Measurements from ENCODE around the gene MSI2. TPM values are rescaled to one million over a fixed set of nuclear protein-coding genes. Genes with fewer than 3 reads are reported as not detected.

MSI2 gene
- total RNA-seq, 1 donor from 2014 or later, result 75.5 TPM

DNA sequence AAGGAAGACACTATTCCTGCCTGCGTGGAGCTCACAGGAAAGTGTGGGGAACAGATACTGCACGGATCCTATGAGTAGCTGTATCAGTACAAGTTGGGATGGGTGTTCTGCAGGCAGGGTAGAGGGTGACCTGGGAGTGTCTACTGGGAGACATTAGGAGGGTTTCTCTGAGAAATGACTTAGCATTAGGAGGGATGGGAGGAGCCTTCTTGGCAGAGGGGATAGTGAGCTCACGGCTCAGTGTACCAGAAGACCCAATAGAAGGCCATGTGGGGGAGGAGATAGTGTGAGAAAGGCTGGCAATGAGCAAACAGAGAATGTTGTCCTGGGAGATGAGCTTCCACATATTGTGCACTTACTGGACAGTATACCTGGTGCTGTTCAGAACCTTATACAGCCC lies 109.1 kb downstream of the MSI2 start:
- TF ChIP-seq CTCF (IDR thresholded peaks at IDR 0.05), result no peak
- no peak for DNase-seq (ENCODE audit: extremely low spot score, unreplicated experiment)
- Mint-ChIP-seq H3K27me3 (ENCODE audit: unreplicated experiment) (no peaks in the 10 kb centered on the region), H3K27ac (ENCODE audit: unreplicated experiment) (no peak overlapping the region), H3K4me1 (ENCODE audit: unreplicated experiment) (peaks cover 34% of the 10 kb centered on the region), H3K4me3 (ENCODE audit: unreplicated experiment) (no peak overlapping the region), H3K9me3 (ENCODE audit: unreplicated experiment) (no peaks in the 10 kb centered on the region), H3K36me3 (ENCODE audit: unreplicated experiment) (no peaks in the 10 kb centered on the region)

GRCh38 chr17:57366177-57366557 lies 109.8 kb downstream of the MSI2 start:
- Mint-ChIP-seq H3K36me3 (ENCODE audit: unreplicated experiment) (no peaks in the 10 kb centered on the region), H3K4me3 (ENCODE audit: unreplicated experiment) (no peak overlapping the region), H3K4me1 (ENCODE audit: unreplicated experiment) (peaks cover 36% of the 10 kb centered on the region), H3K27me3 (ENCODE audit: unreplicated experiment) (no peaks in the 10 kb centered on the region), H3K27ac (ENCODE audit: unreplicated experiment) (no peak overlapping the region), H3K9me3 (ENCODE audit: unreplicated experiment) (no peaks in the 10 kb centered on the region)
- TF ChIP-seq CTCF (IDR thresholded peaks at IDR 0.05), result no peak
- no peak for DNase-seq (ENCODE audit: extremely low spot score, unreplicated experiment)

DNA sequence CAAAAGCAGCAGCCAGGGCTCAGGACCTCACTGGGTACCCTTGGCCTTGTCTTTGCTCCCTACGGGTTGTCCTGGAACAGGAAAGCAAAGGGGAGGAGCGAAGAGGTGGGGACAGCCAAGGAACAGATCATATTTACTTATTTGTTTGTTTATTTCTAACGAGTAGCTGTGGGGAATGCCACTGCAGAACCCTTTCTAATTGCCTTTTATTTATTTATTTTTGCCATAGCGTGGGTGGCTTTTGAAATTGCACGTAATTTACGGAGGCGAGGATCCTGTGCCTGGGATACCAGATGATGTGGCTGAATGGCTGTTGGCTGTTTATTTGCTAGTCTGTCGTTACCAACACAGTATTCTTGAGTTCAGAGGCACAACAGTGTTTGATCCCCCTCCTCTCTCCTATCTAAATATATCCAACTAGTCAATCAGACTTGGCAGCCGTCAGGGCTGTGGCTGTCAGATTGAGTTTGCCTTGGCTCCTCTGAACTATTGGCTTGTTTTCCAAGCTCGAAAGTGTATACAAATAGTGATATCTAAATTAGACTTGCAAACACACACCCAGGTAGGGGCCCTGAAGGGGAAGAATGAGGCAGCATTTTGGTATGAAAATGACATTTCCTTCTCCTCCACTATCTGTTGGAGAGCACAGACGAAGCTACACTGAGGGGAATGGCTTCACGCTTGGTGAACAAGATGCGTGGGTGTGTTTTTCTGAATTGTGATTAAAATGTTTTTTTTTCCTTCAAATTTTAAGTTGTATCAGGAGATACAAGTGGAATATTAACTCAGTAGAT lies 110.4 kb downstream of the MSI2 start:
- H3K27ac Mint-ChIP-seq (ENCODE audit: unreplicated experiment), result no peak overlapping the region
- H3K9me3 Mint-ChIP-seq (ENCODE audit: unreplicated experiment), result no peaks in the 10 kb centered on the region
- H3K4me1 Mint-ChIP-seq (ENCODE audit: unreplicated experiment), result peaks cover 36% of the 10 kb centered on the region
- H3K27me3 Mint-ChIP-seq (ENCODE audit: unreplicated experiment), result no peaks in the 10 kb centered on the region
- H3K36me3 Mint-ChIP-seq (ENCODE audit: unreplicated experiment), result no peaks in the 10 kb centered on the region
- no peak for TF ChIP-seq CTCF (IDR thresholded peaks at IDR 0.05)
- no peak for DNase-seq (ENCODE audit: extremely low spot score, unreplicated experiment)
- H3K4me3 Mint-ChIP-seq (ENCODE audit: unreplicated experiment), result no peak overlapping the region

GRCh38 chr17:57368637-57369336 lies 112.5 kb downstream of the MSI2 start:
- no peak for TF ChIP-seq CTCF (IDR thresholded peaks at IDR 0.05)
- H3K27me3 Mint-ChIP-seq (ENCODE audit: unreplicated experiment), result no peaks in the 10 kb centered on the region
- DNase-seq (ENCODE audit: extremely low spot score, unreplicated experiment), result no peak
- peaks cover 1% of the 10 kb centered on the region for H3K36me3 Mint-ChIP-seq (ENCODE audit: unreplicated experiment)
- peaks cover 44% of the 10 kb centered on the region for H3K4me1 Mint-ChIP-seq (ENCODE audit: unreplicated experiment)
- peaks cover 2% of the 10 kb centered on the region for H3K9me3 Mint-ChIP-seq (ENCODE audit: unreplicated experiment)
- no peak overlapping the region for H3K27ac Mint-ChIP-seq (ENCODE audit: unreplicated experiment)
- H3K4me3 Mint-ChIP-seq (ENCODE audit: unreplicated experiment), result no peak overlapping the region

DNA sequence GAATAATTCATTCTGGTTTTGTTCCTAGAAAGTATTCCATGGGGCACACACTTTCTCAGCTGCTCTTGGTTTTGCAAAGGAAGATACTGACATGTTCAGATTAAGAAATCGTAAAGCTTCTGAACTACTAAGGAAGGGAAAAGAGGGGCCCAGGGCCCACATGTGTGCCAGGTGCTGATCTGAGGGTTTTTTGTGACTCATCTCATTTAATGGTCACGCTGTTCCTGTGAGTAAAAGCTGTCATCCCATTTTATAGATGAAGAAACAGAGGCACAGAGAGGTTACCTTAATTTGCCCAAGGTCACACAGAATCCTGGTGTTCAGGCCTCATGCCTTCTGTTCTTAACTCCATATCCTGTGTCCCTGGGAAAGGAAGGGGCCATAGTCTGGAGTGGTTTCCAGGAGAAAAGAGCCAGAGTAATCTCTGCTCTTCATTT lies 113.2 kb downstream of the MSI2 start:
- H3K4me3 Mint-ChIP-seq (ENCODE audit: unreplicated experiment), result no peak overlapping the region
- no peak for TF ChIP-seq CTCF (IDR thresholded peaks at IDR 0.05)
- no peaks in the 10 kb centered on the region for H3K27me3 Mint-ChIP-seq (ENCODE audit: unreplicated experiment)
- peaks cover 39% of the 10 kb centered on the region for H3K4me1 Mint-ChIP-seq (ENCODE audit: unreplicated experiment)
- H3K27ac Mint-ChIP-seq (ENCODE audit: unreplicated experiment), result peak overlapping the region; percentile 53
- DNase-seq (ENCODE audit: extremely low spot score, unreplicated experiment), result no peak
- H3K36me3 Mint-ChIP-seq (ENCODE audit: unreplicated experiment), result peaks cover 1% of the 10 kb centered on the region
- H3K9me3 Mint-ChIP-seq (ENCODE audit: unreplicated experiment), result peaks cover 5% of the 10 kb centered on the region

All from osteocyte (in vitro differentiated cells).